ENCODE results near the gene FCN2. TPM values are rescaled to one million over a fixed set of nuclear protein-coding genes. Genes with fewer than 3 reads are reported as not detected.

Gene FCN2
- total and polyA plus RNA-seq, 2 experiments from 2014 or later = not detected

DNA sequence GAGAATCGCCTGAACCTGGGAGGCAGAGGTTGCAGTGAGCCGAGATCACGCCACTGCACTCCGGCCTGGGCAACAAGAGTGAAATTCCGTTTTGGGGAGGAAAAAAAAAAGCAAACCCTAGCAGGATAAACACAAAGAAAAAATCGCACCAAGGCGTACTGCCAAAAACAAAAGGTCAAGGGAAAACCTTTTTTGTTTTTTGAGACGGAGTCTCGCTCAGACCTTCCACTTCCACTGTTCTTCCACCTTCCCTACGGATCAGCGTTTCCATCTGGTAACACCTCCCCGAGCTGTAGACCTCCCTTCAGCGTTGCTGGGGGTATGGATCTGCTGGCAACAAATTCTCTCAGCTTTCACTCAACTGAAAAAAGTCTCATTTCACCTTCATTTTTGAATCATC is 20.1 kb upstream of the FCN2 start:
- DNase-seq (ENCODE audit: low read depth in 1 of 2, low spot score in 1 of 2) = no peak
- no peak overlapping the region for H3K27ac ChIP-seq
- TF ChIP-seq, protein P1, sequence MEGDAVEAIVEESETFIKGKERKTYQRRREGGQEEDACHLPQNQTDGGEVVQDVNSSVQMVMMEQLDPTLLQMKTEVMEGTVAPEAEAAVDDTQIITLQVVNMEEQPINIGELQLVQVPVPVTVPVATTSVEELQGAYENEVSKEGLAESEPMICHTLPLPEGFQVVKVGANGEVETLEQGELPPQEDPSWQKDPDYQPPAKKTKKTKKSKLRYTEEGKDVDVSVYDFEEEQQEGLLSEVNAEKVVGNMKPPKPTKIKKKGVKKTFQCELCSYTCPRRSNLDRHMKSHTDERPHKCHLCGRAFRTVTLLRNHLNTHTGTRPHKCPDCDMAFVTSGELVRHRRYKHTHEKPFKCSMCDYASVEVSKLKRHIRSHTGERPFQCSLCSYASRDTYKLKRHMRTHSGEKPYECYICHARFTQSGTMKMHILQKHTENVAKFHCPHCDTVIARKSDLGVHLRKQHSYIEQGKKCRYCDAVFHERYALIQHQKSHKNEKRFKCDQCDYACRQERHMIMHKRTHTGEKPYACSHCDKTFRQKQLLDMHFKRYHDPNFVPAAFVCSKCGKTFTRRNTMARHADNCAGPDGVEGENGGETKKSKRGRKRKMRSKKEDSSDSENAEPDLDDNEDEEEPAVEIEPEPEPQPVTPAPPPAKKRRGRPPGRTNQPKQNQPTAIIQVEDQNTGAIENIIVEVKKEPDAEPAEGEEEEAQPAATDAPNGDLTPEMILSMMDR (IDR thresholded peaks at IDR 0.05; ENCODE audit: low read depth, low read length) = no peak
- H3K4me3 ChIP-seq = no peak overlapping the region
- no peaks in the 10 kb centered on the region for H3K4me1 ChIP-seq (ENCODE audit: low read depth)
- no peaks in the 10 kb centered on the region for H3K36me3 ChIP-seq
- no peaks in the 10 kb centered on the region for H3K9me3 ChIP-seq (ENCODE audit: low read depth)
- no peaks in the 10 kb centered on the region for H3K27me3 ChIP-seq

- H3K27ac ChIP-seq = no peak overlapping the region
- H3K4me1 ChIP-seq (ENCODE audit: low read depth) = no peaks in the 10 kb centered on the region
- TF ChIP-seq, protein P1 (IDR thresholded peaks at IDR 0.05; ENCODE audit: low read depth, low read length) = no peak
- H3K27me3 ChIP-seq = no peaks in the 10 kb centered on the region
- no peak overlapping the region for H3K4me3 ChIP-seq
- no peaks in the 10 kb centered on the region for H3K9me3 ChIP-seq (ENCODE audit: low read depth)
- no peaks in the 10 kb centered on the region for H3K36me3 ChIP-seq
- DNase-seq (ENCODE audit: low read depth in 1 of 2, low spot score in 1 of 2) = no peak
These were observed 18.8 kb upstream of the FCN2 start for GRCh38 chr9:134861595-134862334.

GRCh38 chr9:134863306-134863902 is 17.2 kb upstream of the FCN2 start:
- Histone ChIP-seq H3K9me3 (ENCODE audit: low read depth) (no peaks in the 10 kb centered on the region), H3K27ac (no peak overlapping the region), H3K27me3 (no peaks in the 10 kb centered on the region), H3K36me3 (no peaks in the 10 kb centered on the region), H3K4me3 (no peak overlapping the region), H3K4me1 (ENCODE audit: low read depth) (no peaks in the 10 kb centered on the region)
- TF ChIP-seq, protein P1 (IDR thresholded peaks at IDR 0.05; ENCODE audit: low read depth, low read length) = no peak
- DNase-seq (ENCODE audit: low read depth in 1 of 2, low spot score in 1 of 2) = no peak

GRCh38 chr9:134863941-134864820 is 16.4 kb upstream of the FCN2 start:
- TF ChIP-seq, protein P1 (IDR thresholded peaks at IDR 0.05; ENCODE audit: low read depth, low read length) = no peak
- peak in 1 of 2 donors; percentile 58 for DNase-seq (ENCODE audit: low read depth in 1 of 2, low spot score in 1 of 2)
- Histone ChIP-seq H3K4me1 (ENCODE audit: low read depth) (no peaks in the 10 kb centered on the region), H3K27me3 (no peaks in the 10 kb centered on the region), H3K36me3 (no peaks in the 10 kb centered on the region), H3K9me3 (ENCODE audit: low read depth) (no peaks in the 10 kb centered on the region), H3K4me3 (no peak overlapping the region), H3K27ac (no peak overlapping the region)

GRCh38 chr9:134864821-134865190 is 15.8 kb upstream of the FCN2 start:
- no peaks in the 10 kb centered on the region for H3K27me3 ChIP-seq
- no peak for DNase-seq (ENCODE audit: low read depth in 1 of 2, low spot score in 1 of 2)
- H3K27ac ChIP-seq = no peak overlapping the region
- H3K4me1 ChIP-seq (ENCODE audit: low read depth) = no peaks in the 10 kb centered on the region
- H3K4me3 ChIP-seq = no peak overlapping the region
- no peaks in the 10 kb centered on the region for H3K9me3 ChIP-seq (ENCODE audit: low read depth)
- TF ChIP-seq, protein P1 (IDR thresholded peaks at IDR 0.05; ENCODE audit: low read depth, low read length) = no peak
- H3K36me3 ChIP-seq = no peaks in the 10 kb centered on the region
